NCI-H748 (cell line): ENCODE data around the gene FBXL20.

Experiments used
- DNase-seq: peaks from one replicate; lab custom pipeline; 2025; ENCODE audit not compliant: unreplicated experiment; lab: John Stamatoyannopoulos, UW

The FBXL20 gene

GRCh38 chr17:39208893-39209292 lies 192.5 kb downstream of the FBXL20 start:
- peak; percentile 43 for DNase-seq

GRCh38 chr17:39208136-39208535 lies 193.3 kb downstream of the FBXL20 start:
- DNase-seq = no peak

- DNase-seq = no peak
Observed at GRCh38 chr17:39205112-39205526, 196.3 kb downstream of the FBXL20 start.

- no peak for DNase-seq
Observed at GRCh38 chr17:39204245-39204644, 197.2 kb downstream of the FBXL20 start.
